HUDEP-2 (cell line): ENCODE data around the gene GMEB2.
"Not testable (repeated sequence)": the region's sequence is repeated elsewhere in the genome, so short reads cannot be mapped to it uniquely, and the experiment has no call there.

ENCODE experiments used
- DNase-seq, 76 experiments: peaks; one replicate each; lab custom pipeline; 2025; ENCODE audit not compliant: unreplicated experiment in 76 of 76; lab: John Stamatoyannopoulos, UW

GMEB2 gene

GRCh38 chr20:63574156-63574828 lies 52.6 kb downstream of the GMEB2 start, which contains the start of gene HELZ2:
HELZ2 (minus strand) TSS chr20:63574239; CDS start chr20:63572385, 1,854 bp downstream.
- DNase-seq = peak in 53 of 76 experiments; percentile 10 to 75 (median 46)

- DNase-seq = no peak
Observed at GRCh38 chr20:63573647-63574131, 53.2 kb downstream of the GMEB2 start.

- DNase-seq = no peak
Observed at GRCh38 chr20:63572788-63573646, 53.9 kb downstream of the GMEB2 start.

GRCh38 chr20:63572071-63572787 lies 54.7 kb downstream of the GMEB2 start:
- no peak for DNase-seq

- not testable (repeated sequence) for DNase-seq
Observed at GRCh38 chr20:63571087-63571478, 55.8 kb downstream of the GMEB2 start.

- no peak for DNase-seq
Observed at GRCh38 chr20:63570281-63571086, 56.4 kb downstream of the GMEB2 start.

GRCh38 chr20:63568986-63569949 lies 57.6 kb downstream of the GMEB2 start:
- DNase-seq = no peak

GRCh38 chr20:63568170-63568981 lies 58.5 kb downstream of the GMEB2 start:
- DNase-seq = no peak

GRCh38 chr20:63567386-63568169 lies 59.3 kb downstream of the GMEB2 start:
- DNase-seq = no peak

GRCh38 chr20:63567136-63567385 lies 59.8 kb downstream of the GMEB2 start:
- DNase-seq = no peak

GRCh38 chr20:63566395-63567135 lies 60.3 kb downstream of the GMEB2 start:
- no peak for DNase-seq

GRCh38 chr20:63565699-63566335 lies 61.1 kb downstream of the GMEB2 start:
- no peak for DNase-seq

GRCh38 chr20:63565021-63565698 lies 61.7 kb downstream of the GMEB2 start:
- no peak for DNase-seq

- DNase-seq = no peak
Observed at GRCh38 chr20:63564036-63564810, 62.7 kb downstream of the GMEB2 start.

GRCh38 chr20:63563225-63563935 lies 63.5 kb downstream of the GMEB2 start:
- DNase-seq = no peak
